ENCODE data around the gene PSMG3.

PSMG3 gene, protein sequence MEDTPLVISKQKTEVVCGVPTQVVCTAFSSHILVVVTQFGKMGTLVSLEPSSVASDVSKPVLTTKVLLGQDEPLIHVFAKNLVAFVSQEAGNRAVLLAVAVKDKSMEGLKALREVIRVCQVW

GRCh38 chr7:1569833-1570632 is at the start of gene PSMG3:
TSS of gene PSMG3 (minus strand) at chr7:1570032. CDS start at chr7:1569339, 693 bp downstream.
- DNase-seq (ENCODE audit: low read depth in 1 of 2, low spot score in 1 of 2): peak; percentile 82 to 88

GRCh38 chr7:1618475-1618874 is 48.6 kb upstream of the PSMG3 start:
- DNase-seq (ENCODE audit: low read depth in 1 of 2, low spot score in 1 of 2): no peak

- no peak for DNase-seq (ENCODE audit: low read depth in 1 of 2, low spot score in 1 of 2)
Measured at GRCh38 chr7:1617957-1618356, 48.1 kb upstream of the PSMG3 start.

GRCh38 chr7:1616741-1617140 is 46.9 kb upstream of the PSMG3 start:
- no peak for DNase-seq (ENCODE audit: low read depth in 1 of 2, low spot score in 1 of 2)

DNA sequence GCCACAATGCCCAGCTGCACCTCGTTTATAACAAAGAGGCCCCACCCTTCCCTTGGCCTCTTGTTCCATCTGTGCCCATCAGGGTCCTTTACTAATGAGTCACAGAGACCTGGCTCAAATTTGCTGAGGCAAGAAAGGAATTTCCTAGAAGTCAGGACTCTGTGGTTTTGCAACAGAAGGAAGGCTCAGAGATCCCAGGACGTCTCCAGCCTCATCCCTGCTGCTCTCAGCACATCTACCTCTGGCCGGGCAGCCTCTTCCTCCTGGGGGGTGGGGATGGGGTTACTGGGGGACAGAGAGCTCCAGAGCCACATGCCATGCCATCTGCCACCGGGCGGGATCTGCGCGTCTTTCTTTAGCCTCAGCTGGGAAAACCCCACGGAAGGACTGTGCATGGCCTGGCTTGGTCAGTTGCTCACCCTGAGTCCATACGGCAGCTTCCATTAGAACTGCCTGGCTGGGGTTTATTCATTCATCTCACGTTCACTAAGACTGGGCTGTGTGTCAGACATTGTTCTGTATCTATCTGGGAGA is 41.9 kb upstream of the PSMG3 start:
- no peak for DNase-seq (ENCODE audit: low read depth in 1 of 2, low spot score in 1 of 2)

- DNase-seq (ENCODE audit: low read depth in 1 of 2, low spot score in 1 of 2): no peak
Measured at GRCh38 chr7:1610678-1611302, 41.0 kb upstream of the PSMG3 start.

- no peak for DNase-seq (ENCODE audit: low read depth in 1 of 2, low spot score in 1 of 2)
Measured at GRCh38 chr7:1610013-1610677, 40.3 kb upstream of the PSMG3 start.

GRCh38 chr7:1609023-1609422 is 39.2 kb upstream of the PSMG3 start:
- DNase-seq (ENCODE audit: low read depth in 1 of 2, low spot score in 1 of 2): no peak

DNA sequence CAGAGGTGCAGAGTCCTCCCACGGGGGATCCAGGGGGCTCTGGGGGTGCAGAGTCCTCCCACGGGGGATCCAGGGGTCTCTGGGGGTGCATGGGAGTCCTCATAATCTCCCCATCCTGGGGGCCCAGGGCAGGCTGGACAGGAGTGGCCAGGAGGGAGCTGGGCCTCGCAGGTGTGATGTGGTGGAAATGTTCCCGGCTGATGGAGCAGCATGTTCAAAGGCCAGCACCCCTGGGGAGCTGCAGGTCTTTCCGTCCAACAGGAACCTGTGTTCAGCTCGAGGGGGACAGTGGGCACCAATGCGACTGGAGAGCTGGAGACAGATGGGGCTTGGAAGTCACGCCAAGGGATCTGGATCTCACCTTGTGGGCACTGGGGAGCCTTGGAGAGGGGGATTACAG is 38.5 kb upstream of the PSMG3 start:
- DNase-seq (ENCODE audit: low read depth in 1 of 2, low spot score in 1 of 2): no peak

DNA sequence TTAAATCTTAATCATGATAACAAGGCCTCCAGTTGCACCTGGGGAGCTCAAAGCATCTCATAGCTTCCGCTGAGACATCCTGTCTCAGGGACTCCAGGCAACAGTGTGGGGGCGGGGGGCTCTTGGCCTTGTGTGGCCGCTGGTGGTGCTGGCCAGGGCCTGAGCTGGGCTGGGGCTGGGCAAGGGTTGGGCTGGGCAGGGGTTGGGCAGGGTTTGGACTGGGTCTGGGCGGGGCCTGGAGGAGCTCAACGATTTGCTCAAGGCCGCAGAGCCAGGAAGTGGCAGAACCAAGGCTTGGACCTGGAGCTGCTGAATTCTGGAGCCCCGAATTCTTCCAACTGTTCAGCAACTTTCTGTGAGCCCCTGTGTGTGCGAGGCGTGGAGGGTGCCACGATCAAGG is 37.9 kb upstream of the PSMG3 start:
- no peak for DNase-seq (ENCODE audit: low read depth in 1 of 2, low spot score in 1 of 2)

- no peak for DNase-seq (ENCODE audit: low read depth in 1 of 2, low spot score in 1 of 2)
Measured at GRCh38 chr7:1607001-1607400, 37.2 kb upstream of the PSMG3 start.

- DNase-seq (ENCODE audit: low read depth in 1 of 2, low spot score in 1 of 2): no peak
Measured at GRCh38 chr7:1604383-1604782, 34.6 kb upstream of the PSMG3 start.

DNA sequence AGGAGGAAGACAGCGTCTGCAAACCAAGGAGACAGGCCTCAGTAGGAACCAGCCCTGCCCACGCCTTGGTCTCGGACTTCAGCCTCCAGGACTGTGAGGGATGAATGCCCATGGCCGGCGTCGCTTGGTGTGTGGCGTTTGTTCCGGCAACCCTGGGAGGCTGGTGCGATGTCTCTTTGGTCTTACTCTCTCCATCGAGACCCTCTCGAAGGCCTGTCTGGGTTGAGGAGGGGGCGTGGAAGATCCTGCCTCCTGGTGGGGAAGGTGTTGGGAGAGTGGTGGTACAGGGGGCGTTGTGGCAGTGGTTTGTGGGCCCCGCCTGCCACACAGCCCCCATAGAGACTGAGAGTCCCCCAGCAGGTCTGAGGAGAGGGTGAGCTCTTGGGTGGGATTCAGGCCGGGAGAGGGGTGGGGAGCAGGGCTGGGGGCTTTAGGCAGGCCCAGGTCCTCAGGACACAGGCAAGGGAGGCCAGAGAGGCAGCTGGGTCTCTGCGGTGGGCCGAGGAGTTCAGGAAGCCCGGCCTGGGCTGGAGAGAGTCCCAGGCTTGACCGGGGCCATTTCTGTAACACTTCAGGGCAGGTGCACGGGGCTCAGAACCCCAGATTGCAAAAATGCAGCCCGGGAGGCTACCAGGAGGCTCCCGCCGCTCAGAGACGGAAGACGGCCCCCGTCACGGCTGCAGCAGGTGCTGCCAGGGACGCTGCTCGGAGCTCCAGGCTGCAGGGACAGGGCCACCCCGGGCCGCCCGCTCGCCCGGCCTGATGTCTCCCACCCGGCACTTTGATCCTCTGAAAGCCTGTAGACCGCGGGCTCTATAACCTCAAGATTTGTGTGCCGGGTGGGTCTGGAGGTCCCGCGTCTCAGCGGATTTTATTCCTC is 33.8 kb upstream of the PSMG3 start:
- no peak for DNase-seq (ENCODE audit: low read depth in 1 of 2, low spot score in 1 of 2)

- DNase-seq (ENCODE audit: low read depth in 1 of 2, low spot score in 1 of 2): no peak
Measured at GRCh38 chr7:1602386-1602785, 32.6 kb upstream of the PSMG3 start.

DNA sequence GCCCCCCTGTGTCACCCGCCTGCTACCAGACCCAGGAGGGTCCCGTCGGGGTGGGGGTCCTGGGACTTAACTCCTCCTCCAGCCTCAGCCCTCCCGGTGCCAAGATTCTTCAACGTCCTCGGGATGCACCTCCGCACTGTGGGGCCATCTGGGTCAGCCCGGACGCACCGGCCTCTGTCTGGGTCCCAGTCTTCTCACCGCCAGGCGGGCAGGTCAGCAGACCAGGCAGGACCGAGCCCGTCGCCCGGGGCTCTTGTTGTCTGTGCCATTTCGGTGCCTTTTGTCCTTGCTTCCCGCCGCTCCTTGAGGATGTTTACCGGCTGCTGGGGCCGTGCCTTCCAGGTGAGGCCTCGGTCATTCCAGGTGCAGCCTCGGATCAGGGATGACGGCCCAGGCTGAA is 32.1 kb upstream of the PSMG3 start:
- DNase-seq (ENCODE audit: low read depth in 1 of 2, low spot score in 1 of 2): no peak

DNA sequence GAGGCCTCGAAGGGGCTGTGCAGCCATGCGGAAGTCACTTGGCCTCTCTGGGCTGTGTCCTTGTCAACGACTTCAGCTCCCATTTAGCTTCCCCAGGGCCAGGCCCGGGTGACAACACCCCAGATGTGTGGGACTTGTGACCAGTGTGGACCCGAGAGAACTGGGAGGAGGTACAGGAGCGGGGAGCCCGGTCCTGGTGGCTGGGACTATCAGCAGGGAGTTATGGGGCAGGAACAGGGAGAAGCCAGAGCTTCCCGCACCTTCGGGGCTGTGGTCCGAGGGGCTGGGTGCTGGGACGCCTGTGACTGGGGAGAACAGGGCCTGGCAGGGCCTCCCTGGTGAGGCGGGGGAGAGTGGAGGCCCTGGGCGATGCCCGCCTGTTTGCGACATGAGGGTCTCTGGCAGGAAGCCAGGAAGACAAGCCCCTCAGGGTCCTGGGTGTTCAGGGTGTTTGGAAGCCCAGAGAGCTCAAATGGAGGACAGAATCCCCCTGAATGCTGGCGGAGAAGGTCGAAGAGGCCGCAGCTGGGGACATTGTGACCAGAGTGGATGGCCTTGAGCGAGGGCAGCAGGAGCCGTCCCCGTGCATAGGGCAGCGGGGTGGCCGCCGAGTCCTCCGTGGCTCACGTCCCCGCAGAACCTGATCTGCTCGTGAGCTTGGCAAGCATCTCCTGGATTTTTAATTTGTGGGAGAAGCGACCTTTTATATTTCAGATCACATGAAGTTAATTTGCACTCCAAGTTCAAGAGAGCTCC is 30.0 kb upstream of the PSMG3 start:
- no peak for DNase-seq (ENCODE audit: low read depth in 1 of 2, low spot score in 1 of 2)

GRCh38 chr7:1598961-1599639 is 29.3 kb upstream of the PSMG3 start:
- DNase-seq (ENCODE audit: low read depth in 1 of 2, low spot score in 1 of 2): no peak

GRCh38 chr7:1598286-1598685 is 28.5 kb upstream of the PSMG3 start:
- DNase-seq (ENCODE audit: low read depth in 1 of 2, low spot score in 1 of 2): no peak

GRCh38 chr7:1597791-1598190 is 28.0 kb upstream of the PSMG3 start:
- no peak for DNase-seq (ENCODE audit: low read depth in 1 of 2, low spot score in 1 of 2)

Data from activated CD4-positive, alpha-beta T cell treated with anti-CD3 and anti-CD28 coated beads, Interleukin-2, amount 50 U/mL, for 24 hours (primary cell).